Astrocyte (in vitro differentiated cells and primary cell): ENCODE data around the gene CCL26.

Experiments used
- CTCF ChIP-seq: IDR thresholded peaks from 2 replicates; pipeline ENCODE4 v1.5.1; 2011; ENCODE audit warnings: low read depth, mild to moderate bottlenecking, inconsistent platforms, low read length, moderate library complexity; ENCODE audit not compliant: insufficient read depth
- EZH2 ChIP-seq: IDR thresholded peaks from 2 replicates; pipeline ENCODE4 v1.6.1; 2012; ENCODE audit warnings: mild to moderate bottlenecking, low read length, inconsistent platforms; ENCODE audit not compliant: insufficient read depth

- TF ChIP-seq CTCF = no peak
- no peak for TF ChIP-seq EZH2
These were observed 36.1 kb upstream of the CCL26 start for GRCh38 chr7:75808106-75808505.
